NCI-H2227 (cell line): ENCODE results near the gene GRIK4.

Experiments
- DNase-seq: peaks from one replicate; lab custom pipeline; 2025; ENCODE audit not compliant: unreplicated experiment; lab: John Stamatoyannopoulos, UW

GRIK4 gene

DNA sequence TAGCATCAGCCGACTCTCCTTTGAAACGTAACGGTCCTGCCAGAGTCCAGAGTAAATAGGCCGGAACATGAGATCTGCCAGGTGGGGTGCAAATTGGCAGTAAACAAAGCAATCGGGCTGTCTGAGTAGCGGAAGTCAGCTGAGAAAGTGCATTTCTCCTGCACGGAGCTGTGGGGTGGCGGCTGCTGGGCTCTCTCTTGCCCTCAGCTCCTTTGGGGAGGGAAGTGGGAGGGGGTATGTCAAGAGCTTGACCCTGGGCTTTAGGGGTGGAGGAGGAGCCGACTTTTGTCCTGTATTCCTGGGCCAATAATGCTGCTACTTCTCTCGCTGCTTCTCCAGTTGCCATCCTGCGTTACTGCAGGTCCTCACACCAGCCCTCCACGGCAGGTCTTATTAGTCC, 11.6 kb downstream of the GRIK4 start:
- no peak for DNase-seq

- no peak for DNase-seq
Measured at GRCh38 chr11:120524536-120525085, 13.1 kb downstream of the GRIK4 start.

- DNase-seq = no peak
Measured at GRCh38 chr11:120525261-120526171, 14.0 kb downstream of the GRIK4 start.

DNA sequence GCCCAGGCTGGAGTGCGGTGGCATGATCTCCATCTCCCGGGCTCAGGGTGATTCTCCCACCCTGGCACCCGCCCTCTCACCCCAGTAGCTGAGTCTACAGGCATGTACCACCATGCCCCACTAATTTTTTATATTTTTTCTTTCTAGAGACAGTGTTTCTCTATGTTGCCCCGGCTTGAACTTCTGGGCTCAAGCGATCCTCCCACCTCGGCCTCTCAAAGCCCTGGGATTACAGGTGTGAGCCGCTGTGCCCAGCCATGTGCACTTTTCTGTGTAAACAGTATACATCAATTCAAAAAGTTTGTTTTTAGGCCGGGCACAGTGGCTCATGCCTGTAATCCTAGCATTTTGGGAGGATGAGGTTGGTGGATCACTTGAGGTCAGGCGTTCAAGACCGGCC, 14.7 kb downstream of the GRIK4 start:
- no peak for DNase-seq

- DNase-seq = no peak
Measured at GRCh38 chr11:120527111-120527761, 15.7 kb downstream of the GRIK4 start.

DNA sequence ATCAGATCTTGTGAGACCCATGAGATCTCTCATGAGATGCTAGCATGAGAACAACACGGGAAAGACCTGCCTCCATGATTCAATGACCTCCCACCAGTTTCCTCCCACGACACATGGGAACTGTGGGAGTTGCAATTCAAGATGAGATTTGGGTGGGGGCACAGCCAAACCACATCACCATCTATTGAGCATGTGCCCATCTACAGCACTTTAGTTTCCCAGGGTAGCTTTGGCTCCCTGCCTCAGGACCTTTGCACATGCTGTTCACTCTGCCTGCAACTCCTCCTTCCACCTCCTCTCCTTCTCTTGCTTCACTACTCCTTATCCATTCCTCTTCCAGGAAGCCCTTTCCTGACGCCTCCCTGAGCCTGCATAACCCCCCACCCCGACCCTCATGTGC, 17.2 kb downstream of the GRIK4 start:
- no peak for DNase-seq

DNA sequence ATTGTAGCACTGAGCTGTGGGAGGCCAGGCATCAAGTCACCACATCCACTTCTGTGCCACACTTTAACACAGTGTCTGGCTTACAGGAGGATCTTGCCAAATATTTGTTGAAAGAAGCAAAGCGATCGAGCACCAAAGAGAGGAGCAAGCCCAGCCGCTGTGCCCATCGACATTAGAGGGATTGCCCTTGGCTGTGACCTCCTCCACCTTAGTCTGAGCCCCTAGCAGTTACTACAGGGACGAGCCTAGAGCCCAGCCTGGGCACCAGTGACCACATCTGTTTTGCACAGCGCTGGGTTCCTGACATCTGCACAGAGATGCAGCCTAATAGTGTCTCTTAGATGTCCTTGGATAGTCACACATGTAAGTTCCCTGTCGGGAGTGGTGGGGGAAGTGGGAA, 17.7 kb downstream of the GRIK4 start:
- DNase-seq = no peak

DNA sequence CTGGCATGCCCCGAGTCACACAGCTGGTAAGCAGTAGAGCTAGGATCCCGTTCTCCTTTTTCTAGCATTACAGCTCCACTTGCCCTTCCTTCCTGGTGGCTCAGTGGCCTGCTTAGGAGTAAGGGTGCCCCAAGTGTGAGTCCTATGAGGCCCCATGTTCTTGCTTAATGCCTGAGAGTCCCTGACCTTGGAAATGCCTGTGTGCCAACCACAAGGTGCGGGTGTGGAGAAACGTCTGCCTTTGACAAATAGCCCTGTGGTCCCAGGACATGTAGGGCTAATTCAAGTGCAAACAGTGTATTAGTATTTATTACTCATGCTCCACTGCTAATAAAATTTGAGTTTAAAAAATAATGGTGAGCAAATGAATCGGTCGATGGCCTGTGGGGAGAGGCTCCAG, 18.4 kb downstream of the GRIK4 start:
- DNase-seq = no peak

DNA sequence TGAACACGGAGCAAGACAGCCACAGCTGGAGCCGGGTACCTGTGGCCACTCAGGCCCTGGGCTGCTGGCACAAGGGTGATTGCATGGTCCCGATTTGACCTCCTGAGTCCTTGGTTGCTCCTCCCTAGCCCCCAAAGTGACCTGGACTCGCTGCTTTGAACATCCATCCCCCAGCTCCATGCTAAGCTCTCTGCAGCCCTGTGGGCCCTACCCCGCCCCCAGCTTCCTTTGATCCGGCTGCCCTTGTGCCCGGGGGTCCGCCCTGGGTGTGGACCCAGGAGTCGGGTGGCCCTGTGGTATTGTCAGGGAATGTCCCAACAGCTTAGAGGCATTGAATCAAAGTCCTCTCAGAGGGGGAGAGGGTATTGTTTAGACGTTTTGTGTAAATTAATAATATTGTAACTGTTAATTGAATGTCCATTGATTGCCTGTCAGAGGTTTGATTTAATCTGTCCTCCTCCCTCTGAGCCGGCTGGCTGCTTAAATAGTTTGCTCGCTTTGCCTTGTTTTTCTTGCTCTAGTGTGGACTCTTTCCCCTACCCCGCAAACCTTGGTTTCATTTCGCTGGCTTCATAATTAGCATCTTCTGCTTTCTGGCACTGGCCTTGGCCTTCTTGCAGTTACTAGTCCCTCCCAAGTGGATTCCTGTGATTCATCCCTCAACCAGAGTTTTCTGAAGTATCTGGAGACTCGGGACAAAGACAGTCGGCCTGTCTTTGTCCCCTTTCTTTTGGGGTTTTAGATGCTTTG, 20.7 kb downstream of the GRIK4 start:
- no peak for DNase-seq

- DNase-seq = no peak
Measured at GRCh38 chr11:120532832-120533196, 21.3 kb downstream of the GRIK4 start.

- DNase-seq = no peak
Measured at GRCh38 chr11:120536091-120536796, 24.7 kb downstream of the GRIK4 start.

GRCh38 chr11:120536797-120537169, 25.2 kb downstream of the GRIK4 start:
- DNase-seq = no peak

- no peak for DNase-seq
Measured at GRCh38 chr11:120537996-120538395, 26.4 kb downstream of the GRIK4 start.

- DNase-seq = no peak
Measured at GRCh38 chr11:120538707-120539106, 27.2 kb downstream of the GRIK4 start.

- no peak for DNase-seq
Measured at GRCh38 chr11:120539667-120540369, 28.3 kb downstream of the GRIK4 start.

DNA sequence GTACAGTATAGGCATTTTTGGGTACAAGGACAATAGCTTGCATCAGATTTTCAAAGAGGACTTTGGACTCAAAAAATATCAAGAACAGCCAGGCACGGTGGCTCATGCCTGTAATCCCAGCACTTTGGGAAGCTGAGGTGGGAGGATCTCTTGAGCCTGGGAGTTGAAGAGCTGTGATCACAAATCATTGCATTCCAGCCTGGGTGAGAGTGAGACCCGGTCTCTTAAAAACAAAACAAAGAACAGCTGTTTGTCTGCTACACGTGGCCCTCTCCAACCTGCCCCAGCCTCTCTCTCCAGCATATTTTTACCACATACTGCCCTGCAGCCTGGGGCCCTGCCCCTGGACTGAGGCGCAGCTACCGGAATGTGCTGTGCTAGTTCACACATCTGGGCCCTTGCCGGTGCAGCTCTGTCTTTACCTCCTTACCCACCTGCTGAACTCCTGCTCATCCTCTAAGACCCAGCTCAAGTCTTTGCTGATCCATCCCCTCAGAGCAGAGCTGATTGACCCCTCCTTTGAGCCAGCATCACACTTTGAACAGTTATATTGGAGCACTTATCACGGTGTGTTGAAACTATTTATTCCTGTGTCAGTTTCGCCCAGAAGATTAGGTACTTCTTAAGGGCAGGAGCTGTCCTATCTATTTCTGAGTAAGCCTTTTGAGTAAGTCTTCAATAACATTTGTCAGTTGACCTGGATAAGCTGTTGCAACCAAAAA, 29.4 kb downstream of the GRIK4 start:
- DNase-seq = no peak

GRCh38 chr11:120543521-120544215, 32.1 kb downstream of the GRIK4 start:
- DNase-seq = no peak

DNA sequence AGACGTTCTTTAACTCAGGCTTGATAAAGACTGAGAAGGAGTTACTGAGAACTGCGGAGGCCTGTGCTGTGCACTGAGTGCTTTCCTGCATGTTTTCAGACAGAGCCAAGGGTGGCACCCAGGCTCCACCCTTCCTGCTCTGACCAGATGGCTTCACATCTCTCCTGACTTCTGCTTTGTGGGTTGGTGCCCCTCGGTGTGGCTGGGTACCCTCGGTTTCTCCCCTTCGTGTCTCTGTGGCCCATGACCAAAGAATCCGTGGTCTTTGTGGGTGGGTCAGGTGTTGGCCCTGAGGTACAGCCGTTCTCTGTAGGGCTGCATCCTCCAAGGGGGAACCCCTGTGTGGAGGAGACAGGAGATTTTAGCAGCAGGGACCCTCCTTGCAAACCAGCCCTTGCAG, 34.3 kb downstream of the GRIK4 start:
- DNase-seq = no peak
